DOHH2 (cell line): ENCODE measurements around the gene PITPNC1.

Experiments used
- H3F3A ChIP-seq: fragments of 200-600 bp; sonication (generic), shearing (Covaris generic); 2 replicates; pipeline ENCODE4 v1.6.0; 2016; ENCODE audit warnings: antibody characterized with exemption, mild to moderate bottlenecking; ENCODE audit not compliant: control insufficient read depth, insufficient read depth
- H3K27ac ChIP-seq: fragments of 200-600 bp; sonication (generic); 2 replicates; pipeline ENCODE4 v1.5.1; 2014; ENCODE audit warnings: low read depth, mild to moderate bottlenecking, low read length, moderate library complexity
- H3K27me3 ChIP-seq: fragments of 200-600 bp; sonication (generic); 2 replicates; pipeline ENCODE4 v1.6.1; 2014; ENCODE audit warnings: mild to moderate bottlenecking, low read length, mixed read lengths; ENCODE audit not compliant: control insufficient read depth
- H3K36me3 ChIP-seq: fragments of 200-600 bp; sonication (generic); 2 replicates; pipeline ENCODE4 v1.6.1; 2014; ENCODE audit warnings: mild to moderate bottlenecking, low read length, moderate library complexity, mixed read lengths; ENCODE audit not compliant: control insufficient read depth
- H3K4me1 ChIP-seq: fragments of 200-600 bp; sonication (generic); 2 replicates; pipeline ENCODE4 v1.6.1; 2014; ENCODE audit warnings: mild to moderate bottlenecking, low read length, mixed read lengths; ENCODE audit not compliant: control insufficient read depth
- H3K4me2 ChIP-seq: fragments of 200-600 bp; sonication (generic); 2 replicates; pipeline ENCODE4 v1.6.0; 2014; ENCODE audit warnings: mild to moderate bottlenecking, low read length, moderate library complexity
- H3K4me3 ChIP-seq: fragments of 200-600 bp; sonication (generic); 2 replicates; pipeline ENCODE4 v1.5.1; 2014; ENCODE audit warnings: mild to moderate bottlenecking, low read length, mixed read lengths
- H3K79me2 ChIP-seq: fragments of 200-600 bp; sonication (generic); 2 replicates; pipeline ENCODE4 v1.6.1; 2014; ENCODE audit warnings: mild to moderate bottlenecking, low read length, mixed read lengths; ENCODE audit not compliant: control insufficient read depth
- H3K9me2 ChIP-seq: fragments of 200-600 bp; sonication (generic); replicated peaks from 2 replicates; pipeline ENCODE4 v1.6.1; 2014; ENCODE audit warnings: mild to moderate bottlenecking, low read length, mixed read lengths; ENCODE audit not compliant: control insufficient read depth
- H3K9me3 ChIP-seq: fragments of 200-600 bp; sonication (generic); 2 replicates; pipeline ENCODE4 v1.6.1; 2014; ENCODE audit warnings: antibody characterized with exemption, low read length, mixed read lengths; ENCODE audit not compliant: control insufficient read depth, insufficient read depth
- H4K20me1 ChIP-seq: fragments of 200-600 bp; sonication (generic); 2 replicates; pipeline ENCODE4 v1.6.0; 2014; ENCODE audit warnings: low read depth, mild to moderate bottlenecking, antibody characterized with exemption, low read length, moderate library complexity; ENCODE audit not compliant: control insufficient read depth, insufficient read depth
- CTCF ChIP-seq: fragments of 200-600 bp; sonication (generic); IDR thresholded peaks from one replicate; pipeline ENCODE4 v1.5.1; 2014; ENCODE audit warnings: antibody characterized with exemption, mild to moderate bottlenecking, low read depth, low read length; ENCODE audit not compliant: poor library complexity, severe bottlenecking
- EZH2phosphoT487 ChIP-seq: fragments of 200-600 bp; sonication (generic); IDR thresholded peaks from 2 replicates; pipeline ENCODE4 v1.6.1; 2017; ENCODE audit warnings: borderline replicate concordance, mild to moderate bottlenecking, antibody characterized with exemption, low read length, moderate library complexity, mixed read lengths

PITPNC1 gene

GRCh38 chr17:67443931-67444595 is 67.0 kb downstream of the PITPNC1 start:
- Histone ChIP-seq H3K4me3 (no peak overlapping the region), H3K4me2 (no peak overlapping the region), H3K27me3 (no peaks in the 10 kb centered on the region), H3K36me3 (no peaks in the 10 kb centered on the region), H3K27ac (no peak overlapping the region), H3K9me3 (no peaks in the 10 kb centered on the region), H3K9me2 (no peaks in the 10 kb centered on the region), H4K20me1 (no peaks in the 10 kb centered on the region), H3K4me1 (peaks cover 49% of the 10 kb centered on the region), H3K79me2 (peaks cover 4% of the 10 kb centered on the region), H3F3A (peaks cover 7% of the 10 kb centered on the region; the same call in 1 of the 2 replicates)
- TF ChIP-seq CTCF (no peak), EZH2phosphoT487 (no peak)

- TF ChIP-seq EZH2phosphoT487: no peak
- no peak for TF ChIP-seq CTCF
- Histone ChIP-seq H3K9me3 (no peaks in the 10 kb centered on the region), H3K4me1 (peaks cover 57% of the 10 kb centered on the region), H3K4me2 (peak overlapping the region; percentile 65), H3F3A (peaks cover 13% of the 10 kb centered on the region; the same call in 1 of the 2 replicates), H3K4me3 (peak overlapping the region; percentile 51), H3K27ac (no peak overlapping the region), H3K27me3 (no peaks in the 10 kb centered on the region), H4K20me1 (no peaks in the 10 kb centered on the region), H3K36me3 (no peaks in the 10 kb centered on the region), H3K9me2 (no peaks in the 10 kb centered on the region), H3K79me2 (peaks cover 7% of the 10 kb centered on the region; the same call in 1 of the 2 replicates)
Measured at GRCh38 chr17:67448449-67448848, 71.4 kb downstream of the PITPNC1 start.

- peaks cover 13% of the 10 kb centered on the region; the same call in 1 of the 2 replicates for H3F3A ChIP-seq
- no peak overlapping the region for H3K27ac ChIP-seq
- H3K9me3 ChIP-seq: no peaks in the 10 kb centered on the region
- H3K9me2 ChIP-seq: no peaks in the 10 kb centered on the region
- no peaks in the 10 kb centered on the region for H3K36me3 ChIP-seq
- peak overlapping the region; percentile 51 for H3K4me3 ChIP-seq
- H3K79me2 ChIP-seq: peaks cover 12% of the 10 kb centered on the region; the same call in 1 of the 2 replicates
- no peaks in the 10 kb centered on the region for H4K20me1 ChIP-seq
- H3K4me1 ChIP-seq: peaks cover 64% of the 10 kb centered on the region
- TF ChIP-seq EZH2phosphoT487: no peak
- no peak for TF ChIP-seq CTCF
- no peaks in the 10 kb centered on the region for H3K27me3 ChIP-seq
- H3K4me2 ChIP-seq: peak overlapping the region; percentile 65
Measured at GRCh38 chr17:67449065-67449464, 72.0 kb downstream of the PITPNC1 start.
